Activated T-cell treated with anti-CD3 and anti-CD28 coated beads, Interleukin-2, amount 50 U/mL, for 1 hour (primary cell): ENCODE data around the gene KLHL28.

Source experiments
- DNase-seq: peaks from one replicate; pipeline ENCODE4 v3.0.0-alpha.2; 2020

KLHL28 gene, protein sequence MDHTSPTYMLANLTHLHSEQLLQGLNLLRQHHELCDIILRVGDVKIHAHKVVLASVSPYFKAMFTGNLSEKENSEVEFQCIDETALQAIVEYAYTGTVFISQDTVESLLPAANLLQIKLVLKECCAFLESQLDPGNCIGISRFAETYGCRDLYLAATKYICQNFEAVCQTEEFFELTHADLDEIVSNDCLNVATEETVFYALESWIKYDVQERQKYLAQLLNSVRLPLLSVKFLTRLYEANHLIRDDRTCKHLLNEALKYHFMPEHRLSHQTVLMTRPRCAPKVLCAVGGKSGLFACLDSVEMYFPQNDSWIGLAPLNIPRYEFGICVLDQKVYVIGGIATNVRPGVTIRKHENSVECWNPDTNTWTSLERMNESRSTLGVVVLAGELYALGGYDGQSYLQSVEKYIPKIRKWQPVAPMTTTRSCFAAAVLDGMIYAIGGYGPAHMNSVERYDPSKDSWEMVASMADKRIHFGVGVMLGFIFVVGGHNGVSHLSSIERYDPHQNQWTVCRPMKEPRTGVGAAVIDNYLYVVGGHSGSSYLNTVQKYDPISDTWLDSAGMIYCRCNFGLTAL

DNA sequence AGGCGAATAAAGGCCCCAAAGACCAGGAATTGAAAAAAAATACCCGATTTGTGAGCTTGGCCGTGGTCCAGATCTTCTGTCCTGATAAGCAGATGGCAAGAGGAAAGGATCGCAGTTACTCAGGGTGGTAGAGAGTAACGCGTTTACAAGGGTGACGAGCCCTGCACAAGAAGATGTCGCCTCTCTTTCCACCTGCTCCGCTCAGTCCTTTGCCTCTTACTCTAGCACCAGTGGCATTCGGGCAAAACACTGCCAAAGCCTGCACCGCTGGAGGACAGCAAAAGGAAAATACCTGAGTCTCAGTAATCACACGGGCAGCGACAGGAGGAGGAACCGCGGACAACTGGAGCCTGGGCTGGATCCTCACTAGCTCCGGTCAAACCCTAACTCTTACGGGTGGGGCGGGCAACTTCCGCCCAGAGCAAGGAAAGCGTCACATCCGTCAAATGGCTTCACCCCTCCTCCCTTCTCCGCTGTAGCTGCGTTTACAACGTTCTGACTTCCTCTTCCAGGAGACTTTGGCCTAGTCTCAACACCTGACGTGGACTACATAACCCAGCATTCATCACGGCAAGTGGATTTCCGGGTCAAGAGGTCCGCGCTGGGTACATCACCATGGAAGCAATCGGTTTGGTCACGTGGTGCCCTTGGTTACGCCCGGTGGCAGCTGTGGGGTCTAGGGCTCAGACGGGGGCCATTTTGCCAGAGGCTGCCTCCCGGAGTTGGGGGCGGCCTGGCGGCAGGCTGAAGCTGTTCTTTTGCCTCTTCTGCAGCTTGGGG, at the start of gene KLHL28, which contains the start of gene TOGARAM1:
Gene KLHL28, minus strand, starts transcription at position 394 of the 780 bp plus-strand sequence. CDS start 16,019 bp downstream, outside the sequence.
Gene TOGARAM1, plus strand, starts transcription at position 637 of the 780 bp plus-strand sequence. CDS start 232 bp downstream, outside the sequence.
- DNase-seq, result peak; percentile 90

DNA sequence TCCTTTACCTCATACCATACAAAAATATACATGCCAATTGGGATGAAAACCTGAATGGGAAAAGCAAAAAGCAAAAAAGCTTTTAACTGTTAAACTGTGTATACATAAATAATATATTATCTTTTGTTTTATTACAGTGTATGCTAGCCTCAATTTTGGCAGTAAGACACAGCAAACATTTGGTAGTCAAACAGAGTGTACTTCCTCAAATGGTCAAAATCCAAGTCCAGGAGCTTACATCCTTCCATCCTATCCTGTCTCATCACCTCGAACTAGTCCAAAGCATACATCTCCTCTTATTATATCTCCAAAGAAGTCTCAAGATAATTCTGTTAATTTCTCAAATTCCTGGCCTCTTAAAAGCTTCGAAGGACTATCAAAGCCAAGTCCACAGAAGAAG, 42.2 kb upstream of the KLHL28 start:
- no peak for DNase-seq

DNA sequence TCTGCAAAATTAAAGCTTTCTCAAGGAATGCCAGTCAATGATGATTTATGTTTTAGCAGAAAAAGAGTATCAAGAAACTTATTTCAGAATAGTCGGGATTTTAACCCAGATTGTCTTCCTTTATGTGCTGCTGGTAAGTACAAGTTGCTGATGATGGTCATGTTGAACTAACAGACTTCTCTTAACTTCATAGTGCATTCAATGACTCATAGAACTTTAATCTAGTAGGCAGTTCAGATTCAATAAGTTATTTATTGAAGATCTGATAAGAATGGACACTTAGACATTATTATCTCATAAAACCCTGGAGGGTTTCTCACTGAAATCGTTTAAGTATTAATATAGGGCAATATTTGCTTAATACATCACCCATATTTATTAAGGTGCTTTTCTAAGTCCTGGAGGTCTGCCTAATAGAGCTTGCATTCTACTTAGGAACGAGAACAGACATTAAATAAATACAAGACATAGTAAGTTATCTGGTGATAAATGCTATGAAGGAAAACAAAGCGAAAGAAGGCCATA, 34.1 kb upstream of the KLHL28 start:
- DNase-seq, result no peak

DNA sequence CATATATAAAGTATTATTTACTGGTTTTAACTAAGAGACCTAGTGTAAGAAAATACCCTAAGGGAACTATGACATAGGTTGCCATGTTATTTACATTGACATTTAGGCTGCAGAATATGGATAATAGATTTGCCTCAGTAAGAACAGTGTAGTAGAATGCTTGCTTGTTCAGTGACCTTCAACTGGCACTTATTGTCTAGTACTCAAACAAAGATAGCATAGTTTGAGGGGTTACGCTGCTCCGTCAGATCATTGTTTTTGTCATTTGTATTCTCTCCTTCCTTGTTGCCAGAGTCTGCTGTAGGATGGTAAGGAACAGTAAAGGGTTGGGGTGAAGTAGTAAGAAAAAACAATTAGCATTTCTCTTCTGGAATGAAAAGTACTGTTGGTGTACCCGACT, 33.4 kb upstream of the KLHL28 start:
- no peak for DNase-seq

DNA sequence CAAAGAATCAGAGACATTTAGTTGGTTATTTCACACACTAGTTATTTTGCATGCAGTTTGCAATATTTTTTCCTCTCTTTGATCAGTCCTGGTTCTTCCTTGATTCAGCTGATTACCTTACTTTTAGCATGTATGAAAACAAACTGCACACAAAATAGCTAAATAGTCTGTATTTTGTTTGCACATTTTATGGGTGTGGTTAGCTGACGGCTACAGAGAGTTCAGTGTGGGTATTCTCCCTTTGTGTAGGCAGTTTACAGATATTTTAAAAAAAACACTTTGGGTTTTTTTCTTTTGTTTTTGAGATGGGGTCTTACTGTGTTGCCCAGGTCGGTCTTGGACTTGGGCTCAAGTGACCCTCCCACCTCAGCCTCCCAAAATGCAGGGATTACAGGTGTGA, 28.8 kb upstream of the KLHL28 start:
- DNase-seq, result no peak

DNA sequence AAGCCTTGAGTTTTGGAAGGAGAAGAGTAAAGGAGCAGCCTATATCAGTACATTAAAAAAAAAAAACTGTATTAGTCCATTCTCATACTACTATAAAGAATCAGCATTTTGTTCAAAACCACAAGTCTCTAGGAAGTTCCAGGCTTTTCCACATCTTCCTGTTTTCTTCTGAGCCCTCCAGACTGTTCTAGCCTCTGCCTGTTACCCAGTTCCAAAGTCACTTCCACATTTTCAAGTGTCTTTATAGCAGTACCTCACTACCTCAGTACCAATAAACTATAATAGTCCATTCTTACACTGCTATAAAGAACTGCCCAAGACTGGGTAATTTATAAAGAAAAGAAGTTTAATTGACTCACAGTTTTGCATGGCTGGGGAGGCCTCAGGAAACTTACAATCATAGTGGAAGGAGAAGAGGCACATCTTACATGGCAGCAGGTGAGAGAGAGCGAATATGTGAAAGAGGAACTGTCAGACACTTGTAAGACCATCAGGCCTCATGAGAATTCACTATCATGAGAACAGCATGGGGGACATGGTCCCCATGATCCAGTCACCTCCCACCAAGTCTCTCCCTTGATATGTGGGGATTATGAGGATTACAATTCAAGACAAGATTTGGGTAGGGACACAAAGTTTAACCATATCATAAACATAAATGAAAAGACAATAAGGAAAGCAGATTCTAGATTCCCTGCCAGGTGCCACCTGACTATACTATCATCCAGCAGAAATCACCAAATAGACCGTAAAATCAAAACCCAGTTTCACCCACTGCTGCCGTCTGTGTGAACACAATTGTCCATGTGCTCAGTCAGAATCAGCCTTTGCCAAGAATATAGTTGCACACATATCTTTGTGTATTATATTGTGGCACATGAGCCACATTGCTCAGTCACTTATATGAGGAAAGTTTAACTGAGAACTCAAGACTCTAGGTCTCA, 28.0 kb upstream of the KLHL28 start:
- DNase-seq, result no peak

DNA sequence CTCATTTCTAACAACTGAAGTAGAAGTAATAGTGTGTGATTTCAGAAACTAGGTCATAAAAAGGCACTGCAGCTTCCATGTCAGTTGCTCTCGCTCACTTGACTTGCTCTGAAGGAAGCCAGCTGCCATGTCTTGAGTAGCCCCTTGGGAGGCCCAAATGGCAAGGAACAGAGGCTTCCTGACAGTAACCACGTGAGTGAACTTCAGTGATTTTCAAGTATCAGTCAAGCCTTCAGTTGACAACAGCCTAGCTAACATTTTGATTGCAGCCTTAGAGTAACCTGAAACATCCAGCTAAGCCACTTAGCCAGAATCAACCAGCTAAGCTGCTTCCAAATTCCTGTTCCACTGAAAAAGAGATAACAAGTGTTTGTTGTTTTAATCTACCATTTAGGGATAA, 26.9 kb upstream of the KLHL28 start:
- DNase-seq, result no peak

DNA sequence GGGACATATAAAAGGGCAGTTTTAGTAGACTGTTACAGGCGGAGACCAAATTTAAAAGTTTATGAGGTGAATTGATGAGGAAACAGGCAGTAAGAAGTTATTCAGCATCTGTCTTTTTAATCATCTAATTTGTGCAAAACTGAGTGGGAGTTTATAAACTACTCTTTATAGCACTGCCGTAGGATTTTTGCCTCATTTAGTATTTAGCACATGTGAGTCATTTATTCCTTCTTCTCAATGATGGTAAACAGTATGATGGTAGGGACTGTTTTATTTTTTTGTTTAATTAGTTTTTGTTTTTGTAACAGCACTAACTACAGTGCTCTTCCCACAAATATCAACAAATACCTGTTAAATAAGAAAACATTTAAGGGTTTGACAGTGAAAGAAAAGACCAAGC, 20.8 kb upstream of the KLHL28 start:
- no peak for DNase-seq

DNA sequence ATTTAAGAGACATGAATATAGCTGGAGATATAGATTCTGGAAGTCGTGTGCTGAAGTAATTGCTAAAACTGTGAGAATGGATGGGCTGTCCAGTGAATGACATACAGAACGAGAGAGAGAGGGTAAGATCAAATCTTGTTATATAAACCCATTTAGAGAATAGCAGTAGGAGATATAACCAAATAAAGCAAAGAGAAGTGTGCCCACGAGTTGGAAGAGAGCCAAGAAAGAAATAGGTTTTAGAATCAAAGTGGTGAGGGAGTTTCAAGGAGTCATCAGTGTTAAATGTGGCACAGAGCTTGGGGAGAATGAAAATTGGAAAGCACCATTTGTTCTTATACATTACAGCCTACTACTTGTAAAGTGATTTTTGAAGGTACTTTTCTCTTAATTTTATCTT, 19.5 kb upstream of the KLHL28 start:
- no peak for DNase-seq

DNA sequence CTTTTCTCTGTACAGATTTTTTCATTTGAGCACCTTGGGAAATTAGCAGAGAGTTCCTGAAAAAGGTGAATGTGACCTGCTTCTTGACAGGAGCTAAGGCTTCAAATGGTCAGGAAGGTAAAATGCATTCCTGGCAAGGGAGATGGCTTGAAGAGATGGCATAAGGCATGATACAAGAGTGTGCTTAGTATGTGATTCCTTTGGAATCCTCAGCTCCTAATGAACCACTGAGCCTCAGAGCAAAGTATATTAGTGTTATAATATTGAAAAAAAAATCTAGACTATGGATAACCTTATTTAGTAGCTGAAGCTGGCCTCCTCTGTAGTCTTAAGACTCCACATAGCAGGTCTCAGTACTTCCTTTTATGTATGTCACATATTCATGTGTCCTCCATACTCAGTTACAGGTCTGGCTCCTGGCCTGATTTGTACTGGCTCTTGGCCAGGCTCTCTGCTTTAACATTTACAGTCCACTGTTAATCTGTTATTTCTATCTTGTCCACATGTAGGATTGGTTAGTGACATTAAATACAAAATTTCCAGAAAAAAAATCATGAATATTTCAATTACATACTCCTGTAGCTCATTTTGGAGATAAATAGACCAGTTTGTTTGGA, 18.1 kb upstream of the KLHL28 start:
- no peak for DNase-seq

DNA sequence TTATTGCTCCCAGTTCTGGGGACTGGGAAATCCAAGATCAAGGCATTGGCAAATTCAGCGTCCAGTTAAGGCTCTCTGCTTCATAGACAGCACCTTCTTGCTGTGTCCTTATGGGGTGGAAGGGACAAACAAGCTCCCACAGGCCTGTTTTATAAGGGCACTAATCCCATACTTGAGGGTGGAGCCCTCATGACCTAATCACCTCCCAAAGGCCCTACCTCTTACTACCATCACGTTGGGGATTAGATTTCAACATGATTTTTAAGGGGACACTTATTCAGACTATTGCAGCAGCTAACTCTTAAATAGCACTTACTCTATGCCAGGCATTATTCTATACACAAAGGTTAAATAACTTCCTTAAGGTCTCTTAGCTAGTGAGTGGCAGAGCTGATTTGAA, 17.5 kb upstream of the KLHL28 start:
- DNase-seq, result no peak

DNA sequence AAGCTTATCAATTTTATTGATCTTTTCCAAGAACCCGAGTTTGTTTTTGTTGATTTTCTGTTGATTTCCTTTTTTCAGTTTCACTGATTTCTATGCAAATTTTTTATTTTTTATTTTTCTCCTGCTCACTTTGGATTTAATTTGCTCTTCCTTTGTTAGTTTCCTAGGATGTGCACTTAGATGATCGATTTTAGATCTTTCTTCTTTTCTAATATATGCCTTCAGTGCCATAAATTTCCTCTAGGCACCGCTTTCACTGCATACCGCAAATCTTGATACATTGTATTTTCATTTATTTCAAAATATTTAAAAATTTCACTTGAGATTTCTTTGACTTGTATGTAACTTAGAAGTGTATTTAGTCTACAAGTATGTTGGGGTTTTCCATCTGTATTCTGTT, 9.7 kb upstream of the KLHL28 start:
- no peak for DNase-seq

DNA sequence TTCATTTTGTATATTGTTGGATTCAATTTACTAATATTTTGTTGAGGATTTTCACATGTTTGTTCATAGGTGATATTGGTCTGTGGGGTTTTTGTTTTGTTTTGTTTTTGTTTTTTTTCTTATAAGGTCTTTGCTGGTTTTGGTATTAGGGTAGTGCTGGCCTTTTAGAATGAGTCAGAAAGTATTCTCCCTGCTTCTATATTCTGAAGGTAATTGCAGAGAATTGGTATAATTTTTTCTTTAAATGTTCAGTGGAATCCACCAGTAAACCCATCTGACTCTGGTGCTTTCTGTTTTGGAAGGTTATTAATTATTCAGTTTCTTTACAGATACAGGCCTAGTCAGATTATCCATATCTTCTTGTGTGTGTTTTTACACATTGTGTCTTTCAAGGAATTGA, 9.2 kb upstream of the KLHL28 start:
- DNase-seq, result no peak

DNA sequence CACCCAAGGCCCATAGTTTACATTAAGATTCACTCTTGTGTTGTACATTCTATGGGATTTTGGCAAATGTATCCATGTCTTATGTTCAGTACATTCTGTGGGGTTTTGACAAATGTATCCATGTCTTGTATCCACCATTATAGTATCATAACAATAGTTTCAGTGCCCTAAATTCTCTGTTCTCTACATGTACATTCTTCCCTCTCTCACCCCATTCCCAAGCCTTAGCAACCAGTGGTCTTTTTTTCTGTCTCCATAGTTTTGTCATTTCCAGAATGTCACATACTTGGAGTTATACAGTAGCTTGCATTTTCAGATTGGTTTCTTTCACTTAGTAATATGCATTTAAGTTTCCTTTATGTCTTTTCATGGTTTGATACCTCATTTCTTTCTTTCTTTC, 7.0 kb upstream of the KLHL28 start:
- no peak for DNase-seq

DNA sequence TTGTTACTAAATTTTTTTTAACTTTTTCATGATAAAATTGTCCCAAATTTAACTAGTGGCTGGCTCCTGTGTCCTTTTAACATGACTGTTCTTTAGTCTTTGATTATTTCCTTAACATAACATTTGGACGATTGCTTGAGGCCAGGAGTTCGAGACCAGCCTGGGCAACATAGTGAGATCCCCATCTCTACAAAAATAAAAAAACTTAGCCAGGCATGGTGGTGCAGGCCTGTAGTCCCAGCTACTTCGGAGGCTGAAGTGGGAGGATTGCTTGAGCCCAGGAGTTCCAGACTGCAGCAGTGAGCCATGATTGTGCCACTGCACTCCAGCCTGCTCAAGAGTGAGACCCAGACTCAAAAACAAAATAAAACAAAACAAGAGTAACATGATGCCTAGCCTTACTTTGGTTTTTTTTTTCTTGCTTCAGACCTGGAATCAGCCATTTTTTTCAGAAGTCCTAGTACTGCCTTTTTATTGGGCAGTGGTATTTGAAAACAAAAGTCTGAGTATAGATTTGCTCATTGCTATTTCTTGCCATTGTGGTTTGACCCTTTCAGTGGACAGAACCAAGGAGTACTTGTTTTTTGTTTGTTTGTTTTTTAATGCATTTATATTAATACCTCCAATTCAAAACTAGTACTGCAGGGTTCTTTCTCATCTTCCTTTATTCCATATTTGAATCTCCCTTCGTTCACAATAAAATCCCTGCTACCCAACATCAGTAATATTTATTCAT, 5.0 kb upstream of the KLHL28 start:
- no peak for DNase-seq

DNA sequence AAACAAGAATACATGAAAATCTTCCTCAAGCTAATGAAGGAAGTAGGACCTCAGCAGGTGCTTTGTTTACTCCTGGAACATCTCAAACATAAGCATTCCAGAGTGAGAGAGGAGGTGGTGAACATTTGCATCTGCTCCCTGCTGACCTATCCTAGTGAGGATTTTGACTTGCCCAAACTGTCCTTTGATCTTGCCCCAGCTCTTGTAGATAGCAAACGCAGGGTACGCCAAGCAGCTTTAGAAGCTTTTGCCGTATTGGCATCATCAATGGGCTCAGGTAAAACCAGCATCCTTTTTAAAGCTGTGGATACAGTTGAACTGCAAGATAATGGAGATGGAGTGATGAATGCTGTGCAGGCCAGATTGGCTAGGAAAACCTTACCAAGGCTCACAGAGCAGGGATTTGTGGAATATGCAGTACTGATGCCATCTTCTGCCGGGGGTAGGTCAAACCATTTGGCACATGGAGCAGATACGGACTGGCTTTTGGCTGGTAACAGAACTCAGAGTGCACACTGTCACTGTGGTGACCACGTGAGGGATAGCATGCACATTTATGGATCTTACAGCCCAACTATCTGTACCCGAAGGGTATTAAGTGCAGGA, 2.1 kb upstream of the KLHL28 start:
- no peak for DNase-seq

DNA sequence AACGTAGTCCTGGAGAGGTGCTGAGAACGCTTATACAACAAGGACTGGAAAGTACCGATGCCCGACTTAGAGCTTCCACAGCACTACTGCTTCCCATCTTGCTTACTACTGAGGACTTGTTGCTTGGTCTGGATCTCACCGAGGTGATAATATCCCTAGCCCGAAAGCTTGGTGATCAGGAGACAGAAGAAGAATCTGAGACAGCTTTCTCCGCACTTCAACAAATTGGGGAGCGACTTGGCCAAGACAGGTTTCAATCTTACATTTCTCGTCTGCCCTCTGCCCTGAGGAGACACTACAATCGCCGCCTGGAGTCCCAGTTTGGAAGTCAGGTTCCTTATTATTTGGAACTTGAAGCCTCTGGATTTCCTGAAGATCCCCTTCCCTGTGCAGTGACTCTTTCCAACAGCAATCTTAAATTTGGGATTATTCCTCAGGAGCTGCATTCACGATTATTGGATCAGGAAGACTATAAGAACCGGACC, 1.3 kb upstream of the KLHL28 start:
- no peak for DNase-seq

DNA sequence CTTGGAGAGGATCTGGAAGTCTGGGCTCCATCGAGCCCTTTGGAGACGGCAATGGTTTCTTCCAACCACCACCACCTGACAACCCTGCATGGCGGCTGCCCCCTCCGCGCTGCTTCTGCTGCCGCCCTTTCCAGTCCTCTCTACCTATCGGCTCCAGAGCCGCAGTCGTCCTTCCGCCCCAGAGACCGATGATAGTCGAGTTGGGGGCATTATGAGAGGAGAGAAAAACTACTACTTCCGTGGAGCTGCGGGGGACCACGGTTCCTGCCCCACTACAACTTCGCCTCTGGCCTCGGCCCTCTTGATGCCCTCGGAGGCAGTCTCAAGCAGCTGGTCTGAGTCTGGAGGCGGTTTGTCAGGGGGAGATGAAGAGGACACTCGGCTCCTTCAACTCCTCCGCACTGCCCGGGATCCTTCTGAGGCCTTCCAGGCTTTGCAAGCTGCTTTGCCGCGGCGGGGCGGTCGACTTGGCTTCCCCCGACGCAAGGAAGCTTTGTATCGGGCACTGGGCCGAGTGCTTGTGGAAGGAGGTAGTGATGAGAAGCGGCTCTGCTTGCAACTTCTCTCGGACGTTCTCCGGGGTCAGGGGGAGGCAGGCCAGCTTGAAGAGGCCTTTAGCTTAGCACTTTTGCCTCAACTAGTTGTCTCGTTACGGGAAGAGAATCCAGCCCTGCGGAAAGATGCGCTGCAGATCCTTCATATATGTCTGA, 742 bp upstream of the KLHL28 start:
- DNase-seq, result no peak

DNA sequence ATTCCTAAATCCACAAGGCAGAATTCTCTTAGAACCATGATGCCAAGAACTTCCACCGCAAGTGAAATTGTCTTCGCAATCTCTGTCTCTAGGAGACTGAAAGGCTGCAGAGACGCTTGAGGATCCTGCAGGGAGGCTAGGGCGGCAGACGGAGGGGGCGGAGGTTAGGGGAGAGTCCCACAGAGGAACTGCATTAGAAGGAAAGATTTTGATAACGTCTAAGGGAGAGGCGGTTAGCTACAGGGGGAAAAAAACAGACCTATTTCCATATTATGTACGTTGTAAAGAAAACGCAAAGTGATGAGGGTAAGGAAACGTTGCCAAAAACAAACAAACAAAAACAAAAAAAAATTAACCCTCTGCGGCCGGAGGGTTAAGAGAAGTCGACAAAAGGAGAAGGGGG, 595 bp downstream of the KLHL28 start:
- peak; percentile 62 for DNase-seq

DNA sequence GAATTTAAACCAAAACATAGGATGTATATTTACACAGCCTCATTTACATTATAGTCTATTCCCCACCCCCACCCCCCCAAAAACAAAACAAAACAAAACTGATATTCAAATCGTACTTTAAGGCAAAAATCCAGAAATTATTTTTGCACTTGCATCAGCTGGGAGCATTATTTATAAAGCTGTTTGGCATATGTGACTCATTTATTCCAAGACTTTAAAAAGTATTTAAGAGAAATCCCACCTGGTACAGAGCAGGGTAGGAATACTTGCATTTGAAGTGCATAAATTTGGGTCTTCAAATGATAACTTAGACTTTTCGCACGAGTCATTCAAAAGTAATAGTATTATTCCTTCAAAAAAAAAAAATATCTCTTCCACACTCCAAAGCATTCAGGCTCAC, 1.1 kb downstream of the KLHL28 start:
- DNase-seq, result no peak
